SHP77 (cell line): ENCODE results near the gene TUBA3E.
"Not testable (repeated sequence)": the region's sequence is repeated elsewhere in the genome, so short reads cannot be mapped to it uniquely, and the experiment has no call there.

Source experiments
- DNase-seq, 2 experiments: peaks; one replicate each; lab custom pipeline; 2025; lab: John Stamatoyannopoulos, UW

The TUBA3E gene

GRCh38 chr2:130191319-130191718, 6.9 kb downstream of the TUBA3E start:
- not testable (repeated sequence) for DNase-seq

- DNase-seq = no peak
Observed at GRCh38 chr2:130190237-130190636, 8.0 kb downstream of the TUBA3E start.

GRCh38 chr2:130188958-130189357, 9.3 kb downstream of the TUBA3E start:
- DNase-seq = not testable (repeated sequence)

- DNase-seq = not testable (repeated sequence)
Observed at GRCh38 chr2:130187859-130188792, 10.1 kb downstream of the TUBA3E start.

GRCh38 chr2:130187268-130187667, 11.0 kb downstream of the TUBA3E start:
- no peak for DNase-seq

GRCh38 chr2:130186391-130186790, 11.8 kb downstream of the TUBA3E start:
- no peak for DNase-seq

GRCh38 chr2:130185896-130186295, 12.3 kb downstream of the TUBA3E start:
- DNase-seq = no peak

GRCh38 chr2:130185436-130185835, 12.8 kb downstream of the TUBA3E start:
- no peak for DNase-seq

- no peak for DNase-seq
Observed at GRCh38 chr2:130183512-130184373, 14.5 kb downstream of the TUBA3E start.

GRCh38 chr2:130182826-130183511, 15.3 kb downstream of the TUBA3E start:
- DNase-seq = not testable (repeated sequence)

GRCh38 chr2:130181880-130182682, 16.2 kb downstream of the TUBA3E start, which contains the start of gene MZT2B:
Gene MZT2B, plus strand, starts transcription at chr2:130182262. Its CDS starts 21 bp downstream, at chr2:130182283.
- DNase-seq = peak; percentile 72 to 74

GRCh38 chr2:130181325-130181879, 16.8 kb downstream of the TUBA3E start, which contains the start of gene SMPD4:
Gene SMPD4, minus strand, starts transcription at chr2:130181602. Its CDS starts 5,010 bp downstream, at chr2:130176592.
- DNase-seq = peak; percentile 86 to 92

- not testable (repeated sequence) for DNase-seq
Observed at GRCh38 chr2:130180404-130181324, 17.6 kb downstream of the TUBA3E start.

GRCh38 chr2:130174866-130175265, 23.4 kb downstream of the TUBA3E start:
- not testable (repeated sequence) for DNase-seq

GRCh38 chr2:130169896-130170295, 28.3 kb downstream of the TUBA3E start:
- DNase-seq = no peak

- not testable (repeated sequence) for DNase-seq
Observed at GRCh38 chr2:130169163-130169562, 29.1 kb downstream of the TUBA3E start.

- DNase-seq = not testable (repeated sequence)
Observed at GRCh38 chr2:130166611-130167010, 31.6 kb downstream of the TUBA3E start.

GRCh38 chr2:130165293-130166016, 32.8 kb downstream of the TUBA3E start:
- DNase-seq = no peak

- DNase-seq = no peak
Observed at GRCh38 chr2:130162968-130163367, 35.3 kb downstream of the TUBA3E start.
